Measurements from ENCODE around the gene EXOSC2.

GRCh38 chr9:130666393-130667119 is 27.0 kb upstream of the EXOSC2 start:
- no peak for TF ChIP-seq CTCF (IDR thresholded peaks at IDR 0.05)
- TF ChIP-seq POLR2AphosphoS5 (IDR thresholded peaks at IDR 0.05) = no peak
- TF ChIP-seq EP300 (IDR thresholded peaks at IDR 0.05) = no peak
